Uterus (tissue), 4 donors: ENCODE results near the gene RICTOR. TPM values are rescaled to one million over a fixed set of nuclear protein-coding genes. Genes with fewer than 3 reads are reported as not detected.

Source experiments
- DNase-seq, 2 donors: peaks; one replicate each; pipeline ENCODE4 v3.0.0-alpha.2; 2019 to 2020
- H3K27ac ChIP-seq, 2 donors: fragments of 200-600 bp; sonication (generic); 1 replicate in 1 of 2; 2 replicates in 1 of 2; pipeline ENCODE4 v1.5.1; 2016 to 2018
- H3K27me3 ChIP-seq, 2 donors: fragments of 200-600 bp; sonication (generic); one replicate each; pipeline ENCODE4 v1.5.1; 2018 to 2019; ENCODE audit warnings: control low read depth in 1 of 2
- H3K36me3 ChIP-seq, 2 donors: fragments of 200-600 bp; sonication (generic); one replicate each; pipeline ENCODE4 v1.5.1; 2019; ENCODE audit warnings: control low read depth in 1 of 2
- H3K4me1 ChIP-seq, 2 donors: fragments of 200-600 bp; sonication (generic); one replicate each; pipeline ENCODE4 v1.5.1; 2018 to 2019; ENCODE audit warnings: control low read depth in 1 of 2
- H3K4me3 ChIP-seq, 2 donors: fragments of 200-600 bp; sonication (generic); 1 replicate in 1 of 2; 2 replicates in 1 of 2; pipeline ENCODE4 v1.5.1; 2018 to 2019; ENCODE audit warnings: mild to moderate bottlenecking in 1 of 2
- H3K9me3 ChIP-seq, 2 donors: fragments of 200-600 bp; sonication (generic); one replicate each; pipeline ENCODE4 v1.5.1; 2019; ENCODE audit warnings: control low read depth in 1 of 2
- CTCF ChIP-seq, 4 experiments: fragments of 200-600 bp in 2 of 4; fragments of 450-650 bp in 2 of 4; sonication (generic) in 2 of 4; IDR thresholded peaks; one replicate each; pipeline ENCODE4 v1.5.1; 2016 to 2019; ENCODE audit warnings: antibody characterized with exemption in 4 of 4, mild to moderate bottlenecking in 2 of 4, moderate library complexity in 1 of 4
- POLR2A ChIP-seq, 2 donors: fragments of 450-650 bp; IDR thresholded peaks; one replicate each; pipeline ENCODE4 v1.6.1; 2016; ENCODE audit warnings: antibody characterized with exemption in 2 of 2, mild to moderate bottlenecking in 1 of 2, moderate library complexity in 1 of 2
- intact Hi-C: fragments of 100-400 bp; cut with DNase I; formaldehyde crosslinking; loops from one replicate; pipeline ENCODE4 v1.15.1; 2023; ENCODE audit warnings: low total_unique reads
- total RNA-seq, 4 donors: library from RNA; depleted of rRNA in 3 of 4; stranded (reverse); fragments of >200 nt in 3 of 4; gene quantifications; one replicate each; pipeline versions ENCODE4 v1.1.0 to v1.2.4, GENCODE V29; 2014 to 2023
- donor health status: DM: yes; HTN: yes; CAD: no.

The RICTOR gene
- total RNA-seq, 4 donors from 2014 or later = 50.6 to 79.4 (median 70.6) TPM

DNA sequence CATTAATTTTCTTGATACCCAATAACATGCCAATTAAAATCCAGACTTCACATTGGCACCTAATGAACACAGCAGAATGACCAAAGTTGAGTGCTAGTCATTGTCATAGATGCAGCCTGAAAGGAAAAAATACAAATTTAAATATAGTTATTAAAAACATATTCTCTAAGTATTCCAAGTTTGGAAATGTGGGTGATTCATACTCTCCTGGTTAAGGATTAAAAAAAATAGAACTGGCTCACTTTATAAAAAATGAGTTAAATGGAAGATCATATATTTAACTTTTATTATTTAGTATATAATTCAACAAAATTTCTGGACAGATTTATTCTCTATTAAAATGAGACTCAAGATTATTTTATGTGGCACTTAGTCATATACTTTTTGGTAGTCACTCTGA lies 33.2 kb upstream of the RICTOR start:
- H3K4me1 ChIP-seq = peaks cover 0 to 7% of the 10 kb centered on the region in 2 donors
- intact Hi-C loops = no loop called here
- H3K9me3 ChIP-seq = no peaks in the 10 kb centered on the region
- H3K27ac ChIP-seq = no peak overlapping the region
- TF ChIP-seq CTCF (IDR thresholded peaks at IDR 0.05) (no peak), POLR2A (IDR thresholded peaks at IDR 0.05) (no peak)
- H3K4me3 ChIP-seq = no peak overlapping the region
- H3K36me3 ChIP-seq = no peaks in the 10 kb centered on the region
- no peaks in the 10 kb centered on the region for H3K27me3 ChIP-seq
- no peak for DNase-seq

GRCh38 chr5:39106322-39106721 lies 32.1 kb upstream of the RICTOR start:
- H3K27ac ChIP-seq = no peak overlapping the region
- no peak overlapping the region for H3K4me3 ChIP-seq
- H3K36me3 ChIP-seq = no peaks in the 10 kb centered on the region
- TF ChIP-seq POLR2A (IDR thresholded peaks at IDR 0.05) (no peak), CTCF (IDR thresholded peaks at IDR 0.05) (peak in 2 of 4 experiments; percentile 12 to 14)
- intact Hi-C loops = no loop called here
- H3K9me3 ChIP-seq = no peaks in the 10 kb centered on the region
- DNase-seq = no peak
- no peaks in the 10 kb centered on the region for H3K27me3 ChIP-seq
- peaks cover 0 to 7% of the 10 kb centered on the region in 2 donors for H3K4me1 ChIP-seq

- Histone ChIP-seq H3K27me3 (no peaks in the 10 kb centered on the region), H3K36me3 (no peaks in the 10 kb centered on the region), H3K27ac (no peak overlapping the region), H3K4me1 (peaks cover 0 to 7% of the 10 kb centered on the region in 2 donors), H3K9me3 (no peaks in the 10 kb centered on the region), H3K4me3 (no peak overlapping the region)
- intact Hi-C loops = no loop called here
- DNase-seq = no peak
- no peak for TF ChIP-seq CTCF (IDR thresholded peaks at IDR 0.05)
- TF ChIP-seq POLR2A (IDR thresholded peaks at IDR 0.05) = no peak
These were observed 30.0 kb upstream of the RICTOR start for GRCh38 chr5:39104221-39104620.

- TF ChIP-seq CTCF (IDR thresholded peaks at IDR 0.05) (no peak), POLR2A (IDR thresholded peaks at IDR 0.05) (no peak)
- intact Hi-C loops = no loop called here
- no peak for DNase-seq
- no peak overlapping the region for H3K4me3 ChIP-seq
- no peaks in the 10 kb centered on the region for H3K4me1 ChIP-seq
- no peak overlapping the region for H3K27ac ChIP-seq
- no peaks in the 10 kb centered on the region for H3K36me3 ChIP-seq
- no peaks in the 10 kb centered on the region for H3K27me3 ChIP-seq
- H3K9me3 ChIP-seq = no peaks in the 10 kb centered on the region
These were observed 28.5 kb upstream of the RICTOR start for GRCh38 chr5:39102684-39103155.

DNA sequence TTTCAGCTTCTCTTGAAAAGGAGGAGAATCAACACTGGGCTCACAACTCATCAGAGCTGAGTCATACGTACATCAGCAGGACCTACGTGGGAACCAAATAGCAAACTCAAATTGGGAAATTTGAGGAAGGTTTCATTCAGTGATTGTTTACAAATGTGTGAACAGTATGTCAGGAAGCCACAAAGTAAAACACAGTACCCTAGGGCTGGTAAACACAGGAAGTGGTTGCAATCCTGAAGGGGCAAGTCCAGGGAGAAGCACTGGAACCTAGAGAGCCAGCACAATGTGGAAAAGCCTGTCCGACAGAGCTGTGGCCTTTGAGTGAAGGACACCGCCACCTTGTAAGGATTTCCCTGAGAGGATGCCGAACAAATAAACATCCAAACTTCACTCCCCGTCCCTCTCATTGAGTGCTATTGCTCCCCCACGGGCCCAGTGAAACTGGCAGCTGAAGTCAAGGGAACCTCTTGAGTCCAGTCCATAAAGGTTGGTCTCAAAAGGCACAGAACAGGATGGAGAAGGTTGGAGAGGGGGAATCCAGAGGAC lies 26.7 kb upstream of the RICTOR start:
- Histone ChIP-seq H3K4me3 (no peak overlapping the region), H3K9me3 (no peaks in the 10 kb centered on the region), H3K4me1 (no peaks in the 10 kb centered on the region), H3K36me3 (no peaks in the 10 kb centered on the region), H3K27me3 (no peaks in the 10 kb centered on the region), H3K27ac (no peak overlapping the region)
- intact Hi-C loops = no loop called here
- TF ChIP-seq POLR2A (IDR thresholded peaks at IDR 0.05) (no peak), CTCF (IDR thresholded peaks at IDR 0.05) (no peak)
- no peak for DNase-seq
